Naive thymus-derived CD4-positive, alpha-beta T cell (primary cell): ENCODE results near the gene COL9A3. TPM values are rescaled to one million over a fixed set of nuclear protein-coding genes. Genes with fewer than 3 reads are reported as not detected.

Experiments
- ATAC-seq: fragments of 150-1000 bp; cut with Tn5 transposase; 2 replicates; pipeline ENCODE4 v1.10.0; 2021; ENCODE audit warnings: mild to moderate bottlenecking, moderate library complexity
- CTCF ChIA-PET: fragments of 350-600 bp; sonication (Branson Sonifier 250); formaldehyde crosslinking; loops from one replicate; lab custom pipeline; 2021; ENCODE audit warnings: antibody characterized with exemption; lab: Charles Lee
- POLR2A ChIA-PET: fragments of 350-600 bp; sonication (Branson Sonifier 250); formaldehyde crosslinking; loops from one replicate; lab custom pipeline; 2021; ENCODE audit warnings: antibody characterized with exemption, inconsistent platforms; lab: Charles Lee
- DNase-seq, 9 donors: peaks; one replicate each; pipeline versions ENCODE4 v3.0.0 to v3.0.0-alpha.2; 2020 to 2022; ENCODE audit warnings: mixed read lengths in 1 of 9
- H3K27ac ChIP-seq: one replicate; pipeline ENCODE4 v1.7.0; 2013; ENCODE audit warnings: mild to moderate bottlenecking, low read depth, low read length, moderate library complexity
- H3K27me3 ChIP-seq, 2 donors: one replicate each; pipeline ENCODE4 v1.7.0; 2013; ENCODE audit warnings: low read length in 2 of 2, mild to moderate bottlenecking in 2 of 2, moderate library complexity in 2 of 2; ENCODE audit not compliant: control insufficient read depth in 2 of 2, insufficient read depth in 2 of 2
- H3K36me3 ChIP-seq, 3 experiments: 1 replicate in 2 of 3; 2 replicates in 1 of 3; pipeline ENCODE4 v1.7.0; 2013; ENCODE audit warnings: low read length in 3 of 3, mild to moderate bottlenecking in 3 of 3, moderate library complexity in 1 of 3; ENCODE audit not compliant: insufficient read depth in 3 of 3, control insufficient read depth in 2 of 3
- H3K4me1 ChIP-seq, 2 donors: one replicate each; pipeline ENCODE4 v1.7.0; 2013; ENCODE audit warnings: low read length in 2 of 2, mild to moderate bottlenecking in 2 of 2, moderate library complexity in 1 of 2; ENCODE audit not compliant: control insufficient read depth in 2 of 2, insufficient read depth in 2 of 2
- H3K4me3 ChIP-seq: 2 replicates; pipeline ENCODE4 v1.7.0; 2013; ENCODE audit warnings: mild to moderate bottlenecking, low read length
- H3K9me3 ChIP-seq, 3 experiments: 1 replicate in 2 of 3; 2 replicates in 1 of 3; pipeline ENCODE4 v1.7.0; 2013; ENCODE audit warnings: low read length in 3 of 3; ENCODE audit not compliant: control insufficient read depth in 2 of 3
- H3K27ac Mint-ChIP-seq, 9 donors: one replicate each; pipeline ENCODE4 v1.8.0; 2020 to 2022; ENCODE audit warnings: mixed read lengths in 9 of 9, mild to moderate bottlenecking in 8 of 9, moderate library complexity in 5 of 9, inconsistent platforms in 2 of 9
- H3K27me3 Mint-ChIP-seq, 5 donors: one replicate each; pipeline ENCODE4 v1.8.0; 2021 to 2022; ENCODE audit warnings: mixed read lengths in 5 of 5, mild to moderate bottlenecking in 1 of 5
- H3K36me3 Mint-ChIP-seq, 5 donors: one replicate each; pipeline ENCODE4 v1.8.0; 2020 to 2022; ENCODE audit warnings: mixed read lengths in 5 of 5, mild to moderate bottlenecking in 3 of 5, inconsistent platforms in 1 of 5
- H3K4me1 Mint-ChIP-seq, 7 donors: one replicate each; pipeline ENCODE4 v1.8.0; 2020 to 2022; ENCODE audit warnings: mixed read lengths in 7 of 7, mild to moderate bottlenecking in 3 of 7, inconsistent platforms in 1 of 7
- H3K4me3 Mint-ChIP-seq, 10 donors: one replicate each; pipeline ENCODE4 v1.8.0; 2020 to 2022; ENCODE audit warnings: mild to moderate bottlenecking in 10 of 10, mixed read lengths in 10 of 10, moderate library complexity in 6 of 10, inconsistent platforms in 2 of 10
- H3K9me3 Mint-ChIP-seq, 11 donors: one replicate each; pipeline ENCODE4 v1.8.0; 2020 to 2022; ENCODE audit warnings: mixed read lengths in 11 of 11, mild to moderate bottlenecking in 4 of 11, inconsistent platforms in 1 of 11, moderate library complexity in 1 of 11
- intact Hi-C, 2 donors: fragments of 100-400 bp; cut with micrococcal nuclease; formaldehyde crosslinking; loops; one replicate each; pipeline ENCODE4 v1.15.1; 2023
- polyA plus RNA-seq, 2 donors: library from polyadenylated mRNA; unstranded; fragments of 300-500 nt; fragmentation: Illumina TruSeq; gene quantifications; one replicate each; pipeline ENCODE4 v1.2.3, GENCODE V29; 2021
- total RNA-seq, 6 experiments: library from RNA in 5 of 6; stranded (reverse) in 5 of 6; gene quantifications; 1 replicate in 5 of 6; 2 replicates in 1 of 6; pipeline ENCODE4 v1.2.3 and lab custom pipeline; 2021 to 2026

The COL9A3 gene
- total and polyA plus RNA-seq, 7 experiments from 2014 or later = 0.32 to 0.59 TPM; not detected in 5

- Mint-ChIP-seq H3K27ac (peak overlapping the region in 1 of 9 donors; percentile 58), H3K4me1 (peaks cover 23 to 39% (median 29%) of the 10 kb centered on the region in 7 donors), H3K4me3 (peak overlapping the region in 2 of 10 donors; percentile 36 to 51), H3K9me3 (no peaks in the 10 kb centered on the region), H3K36me3 (peaks cover 0 to 14% (median 9%) of the 10 kb centered on the region in 5 donors), H3K27me3 (no peaks in the 10 kb centered on the region)
- Histone ChIP-seq H3K27ac (no peak overlapping the region), H3K36me3 (peaks cover 0 to 40% (median 0%) of the 10 kb centered on the region in 3 experiments), H3K4me3 (no peak overlapping the region), H3K27me3 (no peaks in the 10 kb centered on the region), H3K4me1 (peaks cover 9 to 11% of the 10 kb centered on the region in 2 donors), H3K9me3 (no peaks in the 10 kb centered on the region)
- no peak for DNase-seq
- ATAC-seq = no peak
- intact Hi-C loops = loop anchor here (5.0 kb wide), 2 partner anchors 207 to 472 kb away; partner anchors contain the start of genes ARFGAP1 (in 1 of the 2) and BHLHE23 (in 1 of the 2)
- CTCF ChIA-PET = no interaction called here
- POLR2A ChIA-PET = interaction anchor here (0.7 kb wide), 2 partner anchors 26 to 148 kb away, joined by 3 to 4 read pairs; no protein-coding TSS in a partner anchor
These were observed 16.3 kb upstream of the COL9A3 start for GRCh38 chr20:62800314-62801259.

GRCh38 chr20:62801284-62802010 is 15.4 kb upstream of the COL9A3 start:
- Mint-ChIP-seq H3K4me1 (peaks cover 21 to 42% (median 29%) of the 10 kb centered on the region in 7 donors), H3K4me3 (peak overlapping the region in 1 of 10 donors; percentile 51), H3K27me3 (no peaks in the 10 kb centered on the region), H3K27ac (peak overlapping the region in 1 of 9 donors; percentile 17), H3K36me3 (peaks cover 0 to 14% (median 9%) of the 10 kb centered on the region in 5 donors), H3K9me3 (no peaks in the 10 kb centered on the region)
- DNase-seq (no peak), ATAC-seq (no peak)
- POLR2A ChIA-PET = interaction anchor here (0.7 to 5.1 kb wide), 3 partner anchors 7 to 151 kb away, joined by 3 to 65 read pairs (median 4); partner anchors contain the start of gene MRGBP
- Histone ChIP-seq H3K4me1 (peaks cover 17 to 19% of the 10 kb centered on the region in 2 donors), H3K27me3 (no peaks in the 10 kb centered on the region), H3K36me3 (peaks cover 0 to 47% (median 0%) of the 10 kb centered on the region in 3 experiments), H3K4me3 (no peak overlapping the region), H3K9me3 (no peaks in the 10 kb centered on the region), H3K27ac (no peak overlapping the region)
- intact Hi-C loops = loop anchor here (5.0 kb wide), 2 partner anchors 206 to 471 kb away; partner anchors contain the start of genes ARFGAP1 (in 1 of the 2) and BHLHE23 (in 1 of the 2)
- CTCF ChIA-PET = no interaction called here

DNA sequence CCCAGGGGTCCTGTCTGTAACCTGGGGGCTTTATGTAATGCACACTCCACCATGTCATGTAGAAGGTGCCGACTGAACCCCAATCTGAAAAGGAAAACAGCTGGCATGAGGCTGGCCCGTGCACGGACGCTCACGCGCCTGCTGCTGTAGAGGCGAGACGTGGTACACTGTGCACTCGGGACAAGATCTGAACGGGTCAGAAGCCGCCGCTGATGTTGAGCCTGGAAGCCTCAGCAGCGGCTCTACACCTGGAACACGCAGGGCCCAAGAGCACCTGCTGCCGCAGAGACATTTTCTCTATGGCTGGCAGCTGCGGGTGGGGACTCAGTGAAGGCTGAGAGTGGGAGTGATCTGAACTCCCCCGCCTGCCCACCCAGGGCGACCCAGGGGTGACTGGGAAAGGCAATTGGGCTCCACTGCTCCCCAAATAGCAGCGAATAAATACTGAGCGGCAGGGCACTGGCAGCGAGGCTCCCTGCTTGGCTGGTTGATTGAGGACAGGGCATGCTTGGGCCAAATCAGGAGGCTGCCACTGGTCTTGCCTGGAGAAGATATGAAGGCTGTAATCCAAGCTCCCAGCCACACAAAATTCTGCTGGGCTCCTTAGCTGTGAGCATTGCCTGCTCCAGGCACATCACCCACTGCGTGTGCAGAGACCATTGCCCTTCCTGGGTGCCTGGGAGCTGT is 14.7 kb upstream of the COL9A3 start:
- Histone ChIP-seq H3K36me3 (peaks cover 0 to 53% (median 0%) of the 10 kb centered on the region in 3 experiments), H3K27me3 (no peaks in the 10 kb centered on the region), H3K27ac (no peak overlapping the region), H3K4me1 (peaks cover 17 to 22% of the 10 kb centered on the region in 2 donors), H3K9me3 (no peaks in the 10 kb centered on the region), H3K4me3 (no peak overlapping the region)
- Mint-ChIP-seq H3K27ac (peak overlapping the region in 1 of 9 donors; percentile 87), H3K36me3 (peaks cover 0 to 14% (median 9%) of the 10 kb centered on the region in 5 donors), H3K9me3 (no peaks in the 10 kb centered on the region), H3K4me3 (peak overlapping the region in 2 of 10 donors; percentile 43 to 99), H3K4me1 (peaks cover 27 to 45% (median 34%) of the 10 kb centered on the region in 7 donors), H3K27me3 (no peaks in the 10 kb centered on the region)
- CTCF ChIA-PET = interaction anchor here (0.6 kb wide), 1 partner anchor 99 kb away, joined by 4 read pairs; no protein-coding TSS in a partner anchor
- POLR2A ChIA-PET = interaction anchor here (1.4 to 5.1 kb wide), 2 partner anchors 8 to 152 kb away, joined by 4 to 65 read pairs; partner anchors contain the start of gene MRGBP
- DNase-seq = no peak
- intact Hi-C loops = loop anchor here (5.0 kb wide), 2 partner anchors 205 to 470 kb away; partner anchors contain the start of genes ARFGAP1 (in 1 of the 2) and BHLHE23 (in 1 of the 2)
- no peak for ATAC-seq

DNA sequence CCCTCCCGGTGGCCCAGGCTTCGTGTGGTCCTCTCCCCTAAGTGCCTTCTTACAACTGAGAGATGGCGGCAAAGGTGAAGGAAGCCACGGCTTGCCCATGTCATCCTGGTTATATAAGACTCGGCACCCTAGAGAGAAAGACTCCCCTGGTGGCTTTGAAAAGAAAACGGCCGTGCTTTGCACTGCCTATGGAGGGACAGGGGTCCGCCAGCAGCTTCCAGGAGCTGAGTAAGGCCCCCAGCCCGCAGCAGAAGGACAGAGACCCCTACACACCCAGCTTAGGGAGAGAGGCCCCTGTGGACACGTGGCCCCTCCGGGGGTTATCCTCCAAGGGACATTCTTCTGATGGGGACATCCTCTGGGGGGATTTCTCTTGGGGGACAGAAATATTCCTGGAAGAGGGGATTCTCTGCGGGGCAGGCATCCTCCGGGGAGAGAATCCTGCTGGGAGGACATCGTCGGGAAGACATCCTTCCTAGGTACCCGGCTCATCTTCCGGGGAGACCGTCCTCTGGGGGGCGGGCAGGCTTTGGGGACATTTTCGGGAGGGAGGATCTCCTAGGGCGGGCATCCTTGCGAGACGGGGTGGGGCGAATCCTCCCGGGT is 12.7 kb upstream of the COL9A3 start:
- Histone ChIP-seq H3K27ac (peak overlapping the region; percentile 88), H3K4me1 (peaks cover 16 to 30% of the 10 kb centered on the region in 2 donors), H3K36me3 (peaks cover 1 to 52% (median 10%) of the 10 kb centered on the region in 3 experiments), H3K27me3 (no peaks in the 10 kb centered on the region), H3K9me3 (no peaks in the 10 kb centered on the region), H3K4me3 (peak overlapping the region; percentile 68)
- Mint-ChIP-seq H3K4me3 (peak overlapping the region; percentile 75 to 99 (median 97)), H3K27ac (peak overlapping the region; percentile 87 to 99 (median 97)), H3K27me3 (no peaks in the 10 kb centered on the region), H3K9me3 (no peaks in the 10 kb centered on the region), H3K36me3 (peaks cover 2 to 8% (median 4%) of the 10 kb centered on the region in 5 donors), H3K4me1 (peaks cover 21 to 41% (median 25%) of the 10 kb centered on the region in 7 donors)
- ChIA-PET CTCF (interaction anchor here (1.1 to 1.8 kb wide), 3 partner anchors 10 to 304 kb away, joined by 3 to 4 read pairs (median 3); no protein-coding TSS in a partner anchor), POLR2A (interaction anchor here (1.0 to 5.1 kb wide), 3 partner anchors 10 to 153 kb away, joined by 3 to 65 read pairs (median 8); partner anchors contain the start of gene MRGBP)
- intact Hi-C loops = loop anchor here (1.0 to 5.0 kb wide), 6 partner anchors 10 to 468 kb away; partner anchors contain the start of genes ARFGAP1 (in 1 of the 2), BHLHE23 (in 1 of the 2) and TCFL5 (in 1 of the 2)
- ATAC-seq = peak; percentile 24
- DNase-seq = peak in 5 of 9 donors; percentile 40 to 48 (median 40)

DNA sequence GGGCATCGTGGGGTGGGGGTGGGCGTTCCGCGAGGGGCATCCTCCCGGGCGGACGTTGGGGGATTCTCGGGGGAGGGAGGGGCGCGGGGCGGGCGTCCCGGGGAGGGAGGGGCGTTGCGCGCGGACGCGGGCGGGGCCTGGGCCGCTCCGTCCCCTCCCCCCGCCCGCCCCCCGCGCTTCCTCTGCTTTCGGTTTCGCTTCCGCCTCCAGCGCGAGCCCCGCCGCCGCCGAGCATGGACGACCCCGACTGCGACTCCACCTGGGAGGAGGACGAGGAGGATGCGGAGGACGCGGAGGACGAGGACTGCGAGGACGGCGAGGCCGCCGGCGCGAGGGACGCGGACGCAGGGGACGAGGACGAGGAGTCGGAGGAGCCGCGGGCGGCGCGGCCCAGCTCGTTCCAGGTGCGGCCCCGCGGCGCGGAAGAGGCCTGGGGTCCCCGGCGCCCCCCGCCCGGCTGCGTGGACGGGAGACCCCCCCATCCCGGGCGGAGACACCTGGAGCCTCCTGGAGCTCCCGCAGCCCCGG is 12.2 kb upstream of the COL9A3 start, which contains the start of gene OGFR:
TSS of gene OGFR (plus strand) at position 209 of the 528 bp plus-strand sequence. CDS start at position 234, 25 bp downstream.
- Mint-ChIP-seq H3K4me3 (peak within 1 kb of the TSS; percentile 75 to 99 (median 97)), H3K9me3 (no peaks in the 10 kb centered on the region), H3K27me3 (no peaks in the 10 kb centered on the region), H3K27ac (peak within 1 kb of the TSS; percentile 87 to 99 (median 97)), H3K4me1 (peaks cover 16 to 41% (median 25%) of the 10 kb centered on the region in 7 donors), H3K36me3 (peaks cover 0 to 5% (median 4%) of the 10 kb centered on the region in 5 donors)
- Histone ChIP-seq H3K36me3 (peaks cover 7 to 52% (median 15%) of the 10 kb centered on the region in 3 experiments), H3K27me3 (no peaks in the 10 kb centered on the region), H3K4me1 (peaks cover 16 to 30% of the 10 kb centered on the region in 2 donors), H3K27ac (peak within 1 kb of the TSS; percentile 88), H3K9me3 (no peaks in the 10 kb centered on the region), H3K4me3 (peak within 1 kb of the TSS; percentile 68)
- intact Hi-C loops = loop anchor here (1.0 to 5.0 kb wide), 7 partner anchors 10 to 468 kb away; partner anchors contain the start of genes ARFGAP1 (in 1 of the 2), BHLHE23 (in 1 of the 2), SLCO4A1 (in 1 of the 2) and TCFL5 (in 1 of the 2)
- DNase-seq (peak; percentile 57 to 77 (median 72)), ATAC-seq (peak; percentile 76)
- CTCF ChIA-PET = interaction anchor here (1.8 kb wide), 1 partner anchor 305 kb away, joined by 4 read pairs; no protein-coding TSS in a partner anchor
- POLR2A ChIA-PET = interaction anchor here (1.0 to 5.1 kb wide), 3 partner anchors 10 to 153 kb away, joined by 3 to 65 read pairs (median 8); partner anchors contain the start of gene MRGBP
